ENCODE data around the gene FGD4.

Gene FGD4

GRCh38 chr12:32475724-32476123, 76.4 kb downstream of the FGD4 start:
- Histone ChIP-seq H2AK5ac (ENCODE audit: low read depth, low read length) (no peak overlapping the region), H3K14ac (ENCODE audit: low read length) (no peak overlapping the region), H2BK120ac (ENCODE audit: low read depth, low read length) (no peak overlapping the region), H3K4me3 (ENCODE audit: low read length in 2 of 2) (no peak overlapping the region), H3K23ac (ENCODE audit: low read depth, low read length, poor library complexity) (no peak overlapping the region), H3K18ac (ENCODE audit: low read length) (no peak overlapping the region), H3K4ac (ENCODE audit: low read length) (no peak overlapping the region), H3K27ac (replicated peaks; ENCODE audit: low read length) (no peak overlapping the region), H3K9ac (ENCODE audit: low read depth, low read length, poor library complexity) (no peak overlapping the region), H4K8ac (ENCODE audit: low read depth, low read length) (no peak overlapping the region), H3K9me3 (replicated peaks in 1 of 2; ENCODE audit: control insufficient read depth in 2 of 2, insufficient read depth in 1 of 2, low read depth in 1 of 2, low read length in 2 of 2) (peaks cover 0 to 3% of the 10 kb centered on the region in 2 donors), H2AFZ (ENCODE audit: low read length) (no peak overlapping the region), H3K79me1 (ENCODE audit: low read depth, low read length) (no peaks in the 10 kb centered on the region), H3K36me3 (replicated peaks in 1 of 2; ENCODE audit: control insufficient read depth in 2 of 2, insufficient read depth in 2 of 2, low read length in 2 of 2) (no peaks in the 10 kb centered on the region), H4K91ac (ENCODE audit: low read depth, low read length, poor library complexity) (no peak overlapping the region), H3K4me1 (ENCODE audit: control insufficient read depth in 2 of 2, insufficient read depth in 1 of 2, low read depth in 1 of 2, low read length in 2 of 2) (peaks cover 0 to 7% of the 10 kb centered on the region in 2 donors), H2BK5ac (ENCODE audit: low read length) (no peak overlapping the region), H3K4me2 (ENCODE audit: insufficient read depth, low read length, poor library complexity, severe bottlenecking) (no peak overlapping the region), H2BK15ac (ENCODE audit: low read length) (no peak overlapping the region), H3K27me3 (ENCODE audit: control insufficient read depth in 3 of 3, insufficient read depth in 3 of 3, low read depth in 1 of 3, low read length in 3 of 3) (no peaks in the 10 kb centered on the region), H2BK12ac (ENCODE audit: low read length) (no peak overlapping the region)
- DNase-seq (ENCODE audit: low spot score), result no peak
- no CpG with 5 or more reads among the region's 1 CpG for WGBS, 2 donors (ENCODE audit: extremely low coverage in 2 of 2, insufficient read length in 2 of 2, insufficient replicate concordance in 1 of 2)

- no peak overlapping the region for H3K4me3 ChIP-seq (ENCODE audit: low read length in 2 of 2)
- H3K4me1 ChIP-seq (ENCODE audit: control insufficient read depth in 2 of 2, insufficient read depth in 1 of 2, low read depth in 1 of 2, low read length in 2 of 2), result peaks cover 0 to 7% of the 10 kb centered on the region in 2 donors
- no peak overlapping the region for H4K8ac ChIP-seq (ENCODE audit: low read depth, low read length)
- no peak overlapping the region for H2BK5ac ChIP-seq (ENCODE audit: low read length)
- H3K9me3 ChIP-seq (replicated peaks in 1 of 2; ENCODE audit: control insufficient read depth in 2 of 2, insufficient read depth in 1 of 2, low read depth in 1 of 2, low read length in 2 of 2), result peaks cover 0 to 3% of the 10 kb centered on the region in 2 donors
- H3K79me1 ChIP-seq (ENCODE audit: low read depth, low read length), result no peaks in the 10 kb centered on the region
- no peaks in the 10 kb centered on the region for H3K36me3 ChIP-seq (replicated peaks in 1 of 2; ENCODE audit: control insufficient read depth in 2 of 2, insufficient read depth in 2 of 2, low read length in 2 of 2)
- no peak overlapping the region for H3K4me2 ChIP-seq (ENCODE audit: insufficient read depth, low read length, poor library complexity, severe bottlenecking)
- no peak for DNase-seq (ENCODE audit: low spot score)
- no peak overlapping the region for H3K18ac ChIP-seq (ENCODE audit: low read length)
- no peak overlapping the region for H2AK5ac ChIP-seq (ENCODE audit: low read depth, low read length)
- no peak overlapping the region for H3K4ac ChIP-seq (ENCODE audit: low read length)
- H3K27me3 ChIP-seq (ENCODE audit: control insufficient read depth in 3 of 3, insufficient read depth in 3 of 3, low read depth in 1 of 3, low read length in 3 of 3), result no peaks in the 10 kb centered on the region
- H3K14ac ChIP-seq (ENCODE audit: low read length), result no peak overlapping the region
- H2BK15ac ChIP-seq (ENCODE audit: low read length), result no peak overlapping the region
- no peak overlapping the region for H3K27ac ChIP-seq (replicated peaks; ENCODE audit: low read length)
- no peak overlapping the region for H3K9ac ChIP-seq (ENCODE audit: low read depth, low read length, poor library complexity)
- H4K91ac ChIP-seq (ENCODE audit: low read depth, low read length, poor library complexity), result no peak overlapping the region
- no peak overlapping the region for H3K23ac ChIP-seq (ENCODE audit: low read depth, low read length, poor library complexity)
- H2BK12ac ChIP-seq (ENCODE audit: low read length), result no peak overlapping the region
- WGBS, 2 donors (ENCODE audit: extremely low coverage in 2 of 2, insufficient read length in 2 of 2, insufficient replicate concordance in 1 of 2), result no CpG with 5 or more reads among the region's 3 CpGs
- no peak overlapping the region for H2AFZ ChIP-seq (ENCODE audit: low read length)
- H2BK120ac ChIP-seq (ENCODE audit: low read depth, low read length), result no peak overlapping the region
Measured at GRCh38 chr12:32476446-32476845, 77.1 kb downstream of the FGD4 start.

GRCh38 chr12:32477714-32478113, 78.4 kb downstream of the FGD4 start:
- Histone ChIP-seq H3K9me3 (replicated peaks in 1 of 2; ENCODE audit: control insufficient read depth in 2 of 2, insufficient read depth in 1 of 2, low read depth in 1 of 2, low read length in 2 of 2) (no peaks in the 10 kb centered on the region), H2BK12ac (ENCODE audit: low read length) (no peak overlapping the region), H2BK5ac (ENCODE audit: low read length) (no peak overlapping the region), H3K14ac (ENCODE audit: low read length) (no peak overlapping the region), H2BK120ac (ENCODE audit: low read depth, low read length) (no peak overlapping the region), H3K9ac (ENCODE audit: low read depth, low read length, poor library complexity) (no peak overlapping the region), H3K23ac (ENCODE audit: low read depth, low read length, poor library complexity) (no peak overlapping the region), H2AFZ (ENCODE audit: low read length) (no peak overlapping the region), H3K4me1 (ENCODE audit: control insufficient read depth in 2 of 2, insufficient read depth in 1 of 2, low read depth in 1 of 2, low read length in 2 of 2) (peaks cover 0 to 7% of the 10 kb centered on the region in 2 donors), H3K4me3 (ENCODE audit: low read length in 2 of 2) (no peak overlapping the region), H3K27me3 (ENCODE audit: control insufficient read depth in 3 of 3, insufficient read depth in 3 of 3, low read depth in 1 of 3, low read length in 3 of 3) (no peaks in the 10 kb centered on the region), H3K36me3 (replicated peaks in 1 of 2; ENCODE audit: control insufficient read depth in 2 of 2, insufficient read depth in 2 of 2, low read length in 2 of 2) (no peaks in the 10 kb centered on the region), H3K4me2 (ENCODE audit: insufficient read depth, low read length, poor library complexity, severe bottlenecking) (no peak overlapping the region), H3K18ac (ENCODE audit: low read length) (no peak overlapping the region), H4K91ac (ENCODE audit: low read depth, low read length, poor library complexity) (no peak overlapping the region), H2BK15ac (ENCODE audit: low read length) (no peak overlapping the region), H3K27ac (replicated peaks; ENCODE audit: low read length) (no peak overlapping the region), H3K79me1 (ENCODE audit: low read depth, low read length) (no peaks in the 10 kb centered on the region), H4K8ac (ENCODE audit: low read depth, low read length) (no peak overlapping the region), H2AK5ac (ENCODE audit: low read depth, low read length) (no peak overlapping the region), H3K4ac (ENCODE audit: low read length) (no peak overlapping the region)
- WGBS, 2 donors (ENCODE audit: extremely low coverage in 2 of 2, insufficient read length in 2 of 2, insufficient replicate concordance in 1 of 2), result no CpG with 5 or more reads among the region's 2 CpGs
- no peak for DNase-seq (ENCODE audit: low spot score)

- H3K36me3 ChIP-seq (replicated peaks in 1 of 2; ENCODE audit: control insufficient read depth in 2 of 2, insufficient read depth in 2 of 2, low read length in 2 of 2), result no peaks in the 10 kb centered on the region
- H2AK5ac ChIP-seq (ENCODE audit: low read depth, low read length), result no peak overlapping the region
- no peak overlapping the region for H3K14ac ChIP-seq (ENCODE audit: low read length)
- H3K27ac ChIP-seq (replicated peaks; ENCODE audit: low read length), result no peak overlapping the region
- no peak overlapping the region for H2BK5ac ChIP-seq (ENCODE audit: low read length)
- no peak overlapping the region for H4K91ac ChIP-seq (ENCODE audit: low read depth, low read length, poor library complexity)
- H3K9me3 ChIP-seq (replicated peaks in 1 of 2; ENCODE audit: control insufficient read depth in 2 of 2, insufficient read depth in 1 of 2, low read depth in 1 of 2, low read length in 2 of 2), result no peaks in the 10 kb centered on the region
- no peak overlapping the region for H2BK12ac ChIP-seq (ENCODE audit: low read length)
- peaks cover 0 to 7% of the 10 kb centered on the region in 2 donors for H3K4me1 ChIP-seq (ENCODE audit: control insufficient read depth in 2 of 2, insufficient read depth in 1 of 2, low read depth in 1 of 2, low read length in 2 of 2)
- H4K8ac ChIP-seq (ENCODE audit: low read depth, low read length), result no peak overlapping the region
- H3K4me2 ChIP-seq (ENCODE audit: insufficient read depth, low read length, poor library complexity, severe bottlenecking), result no peak overlapping the region
- no peak overlapping the region for H3K23ac ChIP-seq (ENCODE audit: low read depth, low read length, poor library complexity)
- DNase-seq (ENCODE audit: low spot score), result no peak
- WGBS, 2 donors (ENCODE audit: extremely low coverage in 2 of 2, insufficient read length in 2 of 2, insufficient replicate concordance in 1 of 2), result no CpG with 5 or more reads among the region's 7 CpGs
- H3K9ac ChIP-seq (ENCODE audit: low read depth, low read length, poor library complexity), result no peak overlapping the region
- no peak overlapping the region for H3K4me3 ChIP-seq (ENCODE audit: low read length in 2 of 2)
- no peaks in the 10 kb centered on the region for H3K79me1 ChIP-seq (ENCODE audit: low read depth, low read length)
- H3K18ac ChIP-seq (ENCODE audit: low read length), result no peak overlapping the region
- H3K4ac ChIP-seq (ENCODE audit: low read length), result no peak overlapping the region
- no peak overlapping the region for H2AFZ ChIP-seq (ENCODE audit: low read length)
- H3K27me3 ChIP-seq (ENCODE audit: control insufficient read depth in 3 of 3, insufficient read depth in 3 of 3, low read depth in 1 of 3, low read length in 3 of 3), result no peaks in the 10 kb centered on the region
- H2BK15ac ChIP-seq (ENCODE audit: low read length), result no peak overlapping the region
- H2BK120ac ChIP-seq (ENCODE audit: low read depth, low read length), result no peak overlapping the region
Measured at GRCh38 chr12:32478166-32478565, 78.8 kb downstream of the FGD4 start.

Measured in neuronal stem cell (in vitro differentiated cells).